GM19099 (cell line): ENCODE measurements around the gene PTPRD.

Experiments
- POLR2A ChIP-seq: IDR thresholded peaks from 3 replicates; pipeline ENCODE4 v1.6.1; 2011; ENCODE audit warnings: low read depth; ENCODE audit not compliant: insufficient read length; ENCODE audit errors: extremely low read depth

The PTPRD gene

DNA sequence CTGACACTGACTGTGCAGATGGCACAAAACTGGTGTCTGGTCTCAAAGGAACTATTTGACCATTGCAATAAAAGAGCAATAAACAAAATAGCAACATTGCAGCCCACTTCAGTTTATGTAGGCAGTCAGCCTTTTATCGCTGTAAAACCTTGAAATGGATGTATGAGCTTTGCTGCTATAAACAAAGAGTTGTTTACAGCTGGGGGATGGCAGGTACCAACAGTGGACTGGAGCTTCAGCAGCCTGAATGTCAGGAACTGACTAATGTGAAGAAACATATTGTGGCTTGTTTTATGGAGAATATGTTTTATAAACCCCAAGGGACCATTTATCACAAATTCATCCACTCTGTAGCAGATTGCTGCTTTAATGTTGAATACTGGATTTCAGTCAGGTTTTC lies 78.0 kb downstream of the PTPRD start:
- no peak for TF ChIP-seq POLR2A

DNA sequence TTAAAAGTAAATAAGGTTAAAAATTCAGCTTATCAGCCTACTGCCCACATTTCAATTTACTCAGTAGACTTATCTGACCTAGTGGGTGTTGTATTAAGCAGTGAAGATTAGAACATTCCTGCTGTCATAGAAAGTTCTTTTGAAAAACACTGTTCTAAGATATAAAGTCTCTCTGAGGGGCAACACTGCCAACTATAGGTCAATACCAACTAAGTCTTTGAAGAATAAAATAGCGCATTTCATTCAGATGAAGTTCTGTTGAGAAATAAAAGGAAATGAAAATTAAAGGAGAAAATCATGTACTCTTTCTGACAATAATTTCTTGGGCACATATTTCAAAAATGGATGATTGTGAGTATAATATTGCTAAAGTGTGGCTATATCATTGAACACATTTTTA lies 86.8 kb downstream of the PTPRD start:
- no peak for TF ChIP-seq POLR2A

DNA sequence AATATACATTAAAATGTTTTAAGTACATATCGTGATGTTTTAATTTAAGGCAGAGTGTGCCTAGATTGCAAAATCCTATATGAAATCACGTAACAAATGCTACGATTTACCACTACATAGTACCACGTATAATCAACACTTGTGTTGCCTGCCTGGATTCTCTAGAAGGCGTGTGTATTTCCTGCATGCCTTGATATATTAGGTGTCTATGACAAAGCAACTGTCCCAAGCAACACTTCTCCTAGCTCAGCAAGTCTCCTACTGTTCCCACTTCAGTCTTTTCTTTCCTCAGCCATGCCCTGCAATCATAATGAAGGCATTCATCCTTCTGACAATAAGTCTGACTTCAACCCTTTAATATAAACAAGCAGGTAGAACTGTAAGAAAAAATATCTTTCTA lies 89.6 kb downstream of the PTPRD start:
- no peak for TF ChIP-seq POLR2A

DNA sequence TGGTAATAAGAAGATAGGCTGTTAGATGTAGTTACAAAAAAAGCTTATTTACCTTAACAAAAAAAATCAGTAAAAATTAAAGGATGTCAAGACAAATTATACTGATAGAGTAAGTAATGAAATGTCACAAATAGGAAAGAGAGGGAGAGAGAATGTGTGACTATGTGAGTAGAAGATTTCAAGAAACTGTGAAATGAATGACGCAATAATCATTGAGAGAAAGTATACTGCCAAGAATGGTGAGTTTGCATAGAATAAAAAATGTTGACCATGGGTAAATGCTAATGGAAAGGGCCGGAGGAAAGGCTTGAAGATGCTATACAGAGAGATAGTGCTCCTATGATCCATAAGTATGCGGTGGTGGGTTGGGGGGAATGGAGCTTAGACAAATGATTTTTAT lies 100.7 kb downstream of the PTPRD start:
- TF ChIP-seq POLR2A = no peak

DNA sequence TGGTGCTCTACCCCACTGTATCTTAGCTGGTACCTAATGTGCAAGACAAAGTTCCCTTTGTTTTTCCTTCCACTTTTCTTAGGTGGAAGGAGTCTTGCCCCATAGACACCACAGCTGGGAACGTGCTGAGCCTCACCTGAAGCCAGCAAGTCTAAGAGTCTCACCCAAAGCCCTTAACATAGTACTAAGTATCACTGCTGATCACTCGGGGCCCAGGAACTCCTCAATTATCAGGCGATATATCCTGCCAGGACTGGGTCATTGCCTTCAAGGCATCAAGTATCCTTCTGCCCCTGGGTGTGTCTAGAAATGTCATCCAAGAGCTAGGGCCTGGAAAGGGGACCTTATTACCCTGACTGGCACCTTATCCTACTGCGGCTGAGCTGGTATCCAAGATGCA lies 123.9 kb downstream of the PTPRD start:
- TF ChIP-seq POLR2A = no peak

DNA sequence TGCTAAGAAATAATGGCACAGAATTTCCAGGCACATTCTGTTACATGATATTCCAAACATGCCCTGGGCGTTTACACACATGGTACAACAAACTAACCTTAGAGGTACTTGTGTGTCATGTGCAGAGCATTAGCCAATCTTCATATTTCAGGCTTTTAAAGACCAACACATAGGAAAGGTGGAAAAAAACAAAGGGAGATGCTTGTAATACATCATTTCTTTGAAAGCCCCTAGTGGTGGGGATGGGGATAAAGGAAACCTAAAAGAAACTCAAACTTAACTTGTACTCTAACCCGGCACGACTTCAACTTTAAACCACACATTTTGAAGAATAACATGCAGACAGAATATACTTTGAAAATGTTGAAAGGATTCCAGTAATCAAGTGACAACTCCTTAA lies 133.6 kb downstream of the PTPRD start:
- TF ChIP-seq POLR2A = no peak

DNA sequence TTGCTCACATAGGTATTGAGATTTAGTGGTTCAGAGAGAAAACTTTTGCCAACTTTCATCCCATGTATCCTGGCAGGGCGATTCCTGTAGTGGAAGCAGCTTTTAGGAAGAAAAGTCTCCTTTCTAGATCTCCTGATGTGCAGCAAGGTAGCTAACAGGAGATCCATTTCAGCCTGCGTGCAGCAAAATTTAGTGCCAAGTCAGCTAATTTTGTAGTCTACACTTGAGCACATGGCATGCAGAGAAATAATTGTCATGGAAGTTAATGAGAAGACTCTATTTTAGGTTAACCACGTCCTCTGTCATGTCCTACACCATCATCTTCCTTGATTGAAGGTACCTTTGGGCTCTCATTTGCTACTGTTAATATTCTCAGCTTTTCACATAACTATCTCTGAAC lies 165.8 kb downstream of the PTPRD start:
- TF ChIP-seq POLR2A = no peak

DNA sequence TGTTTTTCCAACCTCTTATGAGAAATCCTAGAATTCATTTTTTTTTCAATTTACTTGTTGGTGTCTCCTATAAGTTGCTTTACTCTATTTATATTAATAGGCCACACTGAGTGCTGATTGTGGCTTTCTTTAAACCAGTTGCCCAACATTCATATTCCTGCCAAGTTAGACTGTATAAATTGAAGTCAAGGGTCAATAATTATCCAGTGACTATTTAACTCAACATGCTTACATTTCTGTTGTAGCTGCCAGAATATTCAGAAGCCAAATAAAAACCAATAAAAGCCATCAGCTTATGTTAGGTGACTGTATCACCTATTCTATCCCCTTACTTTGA lies 169.0 kb downstream of the PTPRD start:
- TF ChIP-seq POLR2A = no peak

DNA sequence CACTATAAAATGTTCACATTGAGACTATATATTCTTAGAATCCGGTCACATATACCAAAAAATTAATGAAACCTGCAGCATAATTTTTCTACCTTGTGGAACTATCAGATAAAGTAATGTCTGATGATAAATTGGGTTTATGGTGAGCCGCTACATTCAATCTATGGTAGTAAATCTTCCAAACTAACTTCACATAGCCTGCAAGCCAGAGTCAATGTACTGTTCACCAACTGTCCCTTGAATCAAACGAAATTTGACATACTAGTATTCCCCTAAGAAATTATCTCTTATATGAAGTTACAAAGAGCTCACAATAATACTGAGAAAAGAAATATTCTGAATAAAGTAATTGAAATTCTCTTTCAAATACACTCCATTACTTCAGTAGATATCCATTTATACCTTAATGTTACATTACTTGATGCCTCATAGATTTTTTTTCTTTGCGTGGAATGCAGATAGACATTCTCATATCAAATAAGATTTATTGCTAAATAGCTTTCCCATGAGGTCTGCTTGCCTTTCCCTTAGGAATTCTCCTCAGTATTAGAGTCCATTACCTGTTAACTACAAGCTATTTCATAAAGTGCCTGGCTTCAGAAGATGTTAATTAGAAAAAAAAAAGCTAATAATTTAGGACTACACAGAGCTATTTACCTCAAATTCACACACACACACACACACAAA lies 169.5 kb downstream of the PTPRD start:
- no peak for TF ChIP-seq POLR2A

DNA sequence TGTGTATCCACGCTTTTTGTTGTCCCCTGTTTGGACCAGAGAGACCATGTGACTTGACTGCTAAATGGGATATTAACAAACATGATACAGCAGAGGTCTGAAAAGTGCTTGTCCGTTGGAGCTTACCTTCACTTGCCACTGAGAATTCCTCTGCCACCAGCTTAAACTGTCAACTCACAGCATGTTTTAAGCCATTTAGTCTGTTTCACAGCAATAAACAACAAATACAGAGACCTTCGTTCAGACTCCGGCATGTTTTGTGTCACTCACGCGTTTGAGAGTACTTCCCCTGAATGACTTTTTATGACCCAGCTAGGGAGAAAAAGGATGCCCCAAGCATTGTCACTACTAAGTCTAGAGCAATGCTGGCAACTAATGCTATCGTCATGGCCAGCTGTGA lies 173.8 kb downstream of the PTPRD start:
- TF ChIP-seq POLR2A = no peak

DNA sequence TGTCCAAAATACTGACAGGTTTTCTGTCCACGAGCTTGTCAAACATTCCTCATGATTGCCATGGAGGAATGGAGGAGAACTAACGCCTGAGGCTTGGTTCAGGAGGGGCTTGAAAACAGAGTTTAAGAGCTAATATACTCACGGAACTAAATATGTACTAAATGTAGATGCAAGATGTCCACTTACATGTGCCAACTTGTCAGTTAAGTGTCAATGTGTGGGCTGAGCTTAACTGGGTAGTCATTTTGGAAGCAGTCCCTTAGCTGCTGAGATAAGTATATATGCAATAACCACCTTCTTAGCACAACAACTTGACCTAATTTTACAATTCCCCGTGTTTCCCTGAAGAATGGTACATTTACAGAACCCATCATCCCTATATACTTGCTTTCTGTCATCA lies 176.0 kb downstream of the PTPRD start:
- no peak for TF ChIP-seq POLR2A

DNA sequence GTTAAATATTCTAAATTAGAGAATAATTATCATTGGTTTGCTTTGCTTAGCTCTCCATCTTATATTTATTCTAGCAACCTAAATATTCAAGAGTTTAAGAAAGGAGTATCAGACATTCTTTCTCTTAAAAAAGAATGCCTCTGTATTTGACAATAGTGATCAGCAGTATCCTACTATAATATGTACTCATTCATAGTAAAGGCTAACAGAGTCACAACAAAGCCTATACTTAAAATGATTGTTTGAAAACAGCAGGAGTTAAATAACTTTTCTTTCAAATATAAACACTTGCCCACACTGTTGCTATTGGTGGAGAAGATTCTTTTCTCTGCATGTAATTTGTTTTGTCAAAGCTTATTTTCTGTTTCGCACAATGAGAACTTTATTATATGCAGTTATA lies 178.4 kb downstream of the PTPRD start:
- no peak for TF ChIP-seq POLR2A

DNA sequence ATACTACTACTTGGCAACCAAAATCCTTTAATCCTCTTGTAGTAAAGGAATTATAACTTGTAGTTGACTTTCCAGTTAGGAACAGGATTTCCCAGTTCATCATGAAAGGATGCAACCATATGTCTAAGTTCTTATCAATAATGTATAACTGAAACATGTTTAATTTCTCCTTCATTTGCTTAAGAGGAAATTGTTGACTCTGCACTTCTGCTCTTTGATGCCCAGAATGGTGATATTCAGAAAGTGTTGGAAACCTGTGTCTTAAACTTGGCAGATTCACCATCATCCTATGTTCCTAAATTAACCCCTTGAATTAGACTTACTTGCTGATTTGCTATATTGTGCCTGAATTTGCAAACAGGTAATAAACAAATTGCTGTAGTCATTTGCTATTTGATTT lies 201.5 kb downstream of the PTPRD start:
- no peak for TF ChIP-seq POLR2A

DNA sequence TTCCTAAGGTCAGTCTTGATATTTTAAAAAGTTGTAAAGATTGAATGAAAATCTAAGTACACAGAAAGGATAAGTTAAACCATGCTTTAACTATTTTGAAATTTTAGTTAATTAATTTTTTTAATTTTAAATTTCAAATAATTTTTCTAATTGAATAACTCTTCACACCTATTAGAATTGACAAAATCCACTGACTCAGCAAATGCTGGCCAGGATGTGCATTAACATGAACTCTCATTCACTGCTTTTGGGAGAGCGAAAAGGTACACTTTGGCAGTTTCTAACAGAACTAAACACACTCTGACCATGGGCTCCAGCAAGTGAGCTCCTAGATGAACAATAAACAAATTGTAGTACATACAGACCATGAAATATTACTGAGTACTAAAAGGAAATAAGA lies 209.5 kb downstream of the PTPRD start:
- no peak for TF ChIP-seq POLR2A

DNA sequence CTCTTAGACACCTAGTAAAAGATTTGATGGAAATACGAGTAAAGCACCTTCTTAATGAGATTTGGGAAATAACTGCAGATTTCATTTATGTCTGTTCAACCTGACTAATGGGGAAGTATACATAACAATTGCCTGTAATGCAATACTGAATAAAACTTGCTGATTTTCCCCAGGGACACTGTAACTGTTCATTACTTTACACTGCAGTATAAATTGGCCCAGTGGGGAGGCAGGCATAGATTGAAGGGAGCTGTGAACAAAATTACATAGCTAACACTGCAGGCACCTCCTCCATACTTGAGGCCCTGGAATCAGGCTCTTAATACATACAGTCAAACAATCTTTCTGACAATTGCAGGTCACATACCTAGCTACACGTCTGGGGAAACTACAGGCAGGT lies 216.2 kb downstream of the PTPRD start:
- TF ChIP-seq POLR2A = no peak

DNA sequence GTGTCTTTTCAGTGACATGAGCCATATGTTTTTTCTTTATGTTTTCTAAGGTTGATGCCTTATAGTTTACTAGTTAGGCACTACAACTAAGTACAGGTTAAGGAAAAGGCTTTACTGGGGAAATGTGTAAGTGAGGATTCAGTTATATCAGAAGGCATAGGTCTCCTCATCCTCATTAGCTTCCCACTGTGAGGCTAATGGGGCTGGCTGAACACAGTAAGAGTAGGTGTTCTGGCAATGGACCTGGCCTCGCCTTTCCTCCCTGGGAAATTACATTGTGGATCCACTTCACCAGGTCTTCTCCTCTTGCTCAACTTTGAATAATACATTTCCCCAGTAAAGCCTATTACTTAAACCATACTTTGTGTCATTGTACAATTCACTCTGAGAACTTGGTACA lies 225.5 kb downstream of the PTPRD start:
- TF ChIP-seq POLR2A = no peak

DNA sequence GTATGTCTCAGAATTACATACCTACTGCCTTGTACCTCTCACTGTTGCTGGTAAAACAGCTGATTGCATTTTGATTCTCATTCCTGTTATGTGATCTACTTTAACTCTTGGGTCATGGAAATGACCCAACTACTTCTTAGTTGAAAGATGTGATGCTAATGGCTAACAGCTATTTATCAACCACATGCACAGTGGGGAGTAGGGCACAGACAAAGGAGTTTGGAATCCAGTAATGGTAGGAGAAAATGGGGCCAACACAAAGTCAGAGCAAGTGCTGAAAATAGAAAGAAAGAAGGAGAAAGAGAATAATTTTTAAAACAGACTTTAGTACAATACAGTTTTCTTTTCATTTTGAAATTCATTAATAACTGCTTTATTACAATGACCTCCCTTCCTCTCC lies 241.0 kb downstream of the PTPRD start:
- no peak for TF ChIP-seq POLR2A
